Measurements from ENCODE around the gene MUC12.
"Not testable (repeated sequence)": the region's sequence is repeated elsewhere in the genome, so short reads cannot be mapped to it uniquely, and the experiment has no call there.

MUC12 gene, protein sequence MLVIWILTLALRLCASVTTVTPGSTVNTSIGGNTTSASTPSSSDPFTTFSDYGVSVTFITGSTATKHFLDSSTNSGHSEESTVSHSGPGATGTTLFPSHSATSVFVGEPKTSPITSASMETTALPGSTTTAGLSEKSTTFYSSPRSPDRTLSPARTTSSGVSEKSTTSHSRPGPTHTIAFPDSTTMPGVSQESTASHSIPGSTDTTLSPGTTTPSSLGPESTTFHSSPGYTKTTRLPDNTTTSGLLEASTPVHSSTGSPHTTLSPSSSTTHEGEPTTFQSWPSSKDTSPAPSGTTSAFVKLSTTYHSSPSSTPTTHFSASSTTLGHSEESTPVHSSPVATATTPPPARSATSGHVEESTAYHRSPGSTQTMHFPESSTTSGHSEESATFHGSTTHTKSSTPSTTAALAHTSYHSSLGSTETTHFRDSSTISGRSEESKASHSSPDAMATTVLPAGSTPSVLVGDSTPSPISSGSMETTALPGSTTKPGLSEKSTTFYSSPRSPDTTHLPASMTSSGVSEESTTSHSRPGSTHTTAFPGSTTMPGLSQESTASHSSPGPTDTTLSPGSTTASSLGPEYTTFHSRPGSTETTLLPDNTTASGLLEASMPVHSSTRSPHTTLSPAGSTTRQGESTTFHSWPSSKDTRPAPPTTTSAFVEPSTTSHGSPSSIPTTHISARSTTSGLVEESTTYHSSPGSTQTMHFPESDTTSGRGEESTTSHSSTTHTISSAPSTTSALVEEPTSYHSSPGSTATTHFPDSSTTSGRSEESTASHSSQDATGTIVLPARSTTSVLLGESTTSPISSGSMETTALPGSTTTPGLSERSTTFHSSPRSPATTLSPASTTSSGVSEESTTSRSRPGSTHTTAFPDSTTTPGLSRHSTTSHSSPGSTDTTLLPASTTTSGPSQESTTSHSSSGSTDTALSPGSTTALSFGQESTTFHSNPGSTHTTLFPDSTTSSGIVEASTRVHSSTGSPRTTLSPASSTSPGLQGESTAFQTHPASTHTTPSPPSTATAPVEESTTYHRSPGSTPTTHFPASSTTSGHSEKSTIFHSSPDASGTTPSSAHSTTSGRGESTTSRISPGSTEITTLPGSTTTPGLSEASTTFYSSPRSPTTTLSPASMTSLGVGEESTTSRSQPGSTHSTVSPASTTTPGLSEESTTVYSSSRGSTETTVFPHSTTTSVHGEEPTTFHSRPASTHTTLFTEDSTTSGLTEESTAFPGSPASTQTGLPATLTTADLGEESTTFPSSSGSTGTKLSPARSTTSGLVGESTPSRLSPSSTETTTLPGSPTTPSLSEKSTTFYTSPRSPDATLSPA (N-terminal part only)

DNA sequence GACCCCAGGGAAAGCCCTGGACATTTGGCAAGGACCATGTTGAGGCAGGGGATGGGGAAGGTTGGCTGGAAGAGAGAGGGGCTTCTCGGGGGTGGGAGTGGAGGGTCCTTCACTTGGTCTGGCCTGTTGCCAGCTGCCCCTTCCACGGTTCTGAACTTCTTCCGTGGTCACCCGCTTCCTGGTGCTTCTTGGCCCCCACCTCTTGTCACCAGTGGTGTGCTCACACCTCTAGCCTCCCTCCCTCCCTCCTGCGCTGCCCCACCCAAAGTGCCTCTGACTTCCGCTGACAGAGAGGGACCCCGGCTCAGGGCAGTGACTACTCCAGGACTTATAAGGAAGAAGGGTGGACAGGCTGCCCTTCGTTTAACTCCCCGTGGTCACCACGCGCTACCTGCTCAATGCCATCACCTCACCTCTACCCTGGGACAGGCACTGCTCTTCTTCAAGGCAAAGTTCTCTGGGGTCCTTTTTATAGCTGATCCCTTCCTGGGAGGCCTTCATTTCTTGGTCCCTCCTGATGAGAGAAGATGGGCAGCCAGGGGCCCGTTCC is at the start of gene MUC12:
MUC12 (plus strand) TSS at position 500 of the 550 bp plus-strand sequence. CDS start 58 bp downstream, outside the sequence.
- H3K4me1 ChIP-seq (ENCODE audit: insufficient read depth, low read length) = peaks cover 16% of the 10 kb centered on the region
- H3K36me3 ChIP-seq (ENCODE audit: insufficient read depth, low read depth, low read length) = no peaks in the 10 kb centered on the region
- H3K9me3 ChIP-seq (ENCODE audit: insufficient read depth, low read depth, low read length) = no peaks in the 10 kb centered on the region
- no peak within 1 kb of the TSS for H3K27ac ChIP-seq (ENCODE audit: low read length)
- H3K4me3 ChIP-seq (ENCODE audit: low read length) = no peak within 1 kb of the TSS
- no peak within 1 kb of the TSS for H3K9ac ChIP-seq (ENCODE audit: low read depth, low read length)
- peaks cover 56% of the 10 kb centered on the region for H3K27me3 ChIP-seq (ENCODE audit: insufficient read depth, low read length)

DNA sequence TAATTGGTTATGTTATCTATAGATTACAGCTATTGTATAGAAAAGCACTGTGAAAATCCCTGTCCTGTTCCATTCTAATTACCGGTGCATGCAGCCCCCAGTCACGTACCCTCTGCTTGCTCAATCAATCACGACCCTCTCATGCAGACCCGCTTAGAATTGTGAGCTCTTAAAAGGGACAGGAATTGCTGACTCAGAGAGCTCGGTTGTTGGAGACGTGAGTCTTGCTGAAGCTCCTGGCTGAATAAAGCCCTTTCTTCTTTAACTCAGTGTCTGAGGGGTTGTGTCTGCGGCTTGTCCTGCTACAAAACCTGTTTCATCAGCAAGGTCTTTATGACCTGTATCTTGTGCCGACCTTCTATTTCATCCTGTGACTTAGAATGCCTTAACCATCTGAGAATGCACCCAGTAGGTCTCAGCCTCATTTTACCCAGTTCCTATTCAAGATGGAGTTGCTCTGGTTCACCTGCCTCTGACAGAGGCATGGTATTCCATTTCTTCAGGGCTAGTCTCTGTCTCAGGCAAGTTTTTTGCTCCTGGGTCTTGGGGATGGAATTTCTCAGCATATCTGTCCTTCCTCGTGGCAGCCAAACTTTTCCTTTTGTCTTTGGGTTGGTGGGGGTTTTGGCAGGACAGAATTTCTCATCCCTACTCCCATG is 49.5 kb upstream of the MUC12 start:
- not testable (repeated sequence) for H3K4me3 ChIP-seq (ENCODE audit: low read length); H3K27ac ChIP-seq (ENCODE audit: low read length); H3K27me3 ChIP-seq (ENCODE audit: insufficient read depth, low read length); H3K36me3 ChIP-seq (ENCODE audit: insufficient read depth, low read depth, low read length); H3K4me1 ChIP-seq (ENCODE audit: insufficient read depth, low read length); H3K9ac ChIP-seq (ENCODE audit: low read depth, low read length); H3K9me3 ChIP-seq (ENCODE audit: insufficient read depth, low read depth, low read length)

DNA sequence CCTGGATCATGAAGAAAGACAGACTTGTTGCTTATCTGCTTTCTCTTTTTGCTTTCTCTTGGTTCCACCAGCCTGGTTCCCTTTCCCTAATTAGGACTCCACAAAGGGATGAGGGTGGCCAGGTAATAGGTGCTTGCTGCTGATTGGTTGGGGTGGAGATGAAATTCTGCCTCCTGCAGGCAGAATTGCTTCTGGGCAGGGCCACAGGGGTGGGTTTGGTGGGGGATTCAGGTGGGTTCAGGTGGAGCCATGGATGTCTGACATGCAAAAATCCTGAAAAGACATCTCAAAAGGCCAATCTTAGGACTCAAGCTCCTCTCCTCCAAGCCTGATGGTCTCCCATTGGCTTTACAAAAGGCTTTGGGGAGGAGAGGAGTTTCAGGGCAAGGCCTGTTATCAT is 48.3 kb upstream of the MUC12 start:
- Histone ChIP-seq H3K27me3 (ENCODE audit: insufficient read depth, low read length) (no peaks in the 10 kb centered on the region), H3K9me3 (ENCODE audit: insufficient read depth, low read depth, low read length) (no peaks in the 10 kb centered on the region; the same call in 1 of the 2 replicates), H3K4me1 (ENCODE audit: insufficient read depth, low read length) (no peaks in the 10 kb centered on the region; the same call in 1 of the 2 replicates)

DNA sequence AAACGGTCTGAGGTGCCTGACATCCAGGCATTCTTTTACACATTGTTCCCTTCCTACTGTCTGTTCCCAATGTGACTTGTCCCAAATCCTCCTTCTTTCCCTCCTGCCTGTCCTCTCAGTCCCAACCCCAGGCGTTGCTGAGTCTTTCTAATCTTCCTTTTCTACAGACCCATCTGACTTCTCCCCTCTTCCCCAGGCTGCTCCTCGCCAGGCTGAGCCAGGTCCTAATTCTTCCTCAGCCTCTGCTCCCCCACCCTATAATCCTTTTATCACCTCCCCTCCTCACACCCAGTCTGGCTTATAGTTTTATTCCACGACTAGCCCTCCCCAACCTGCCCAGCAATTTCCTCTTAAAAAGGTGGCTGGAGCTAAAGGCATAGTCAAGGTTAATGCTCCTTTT is 45.7 kb upstream of the MUC12 start:
- not testable (repeated sequence) for H3K27ac ChIP-seq (ENCODE audit: low read length); H3K36me3 ChIP-seq (ENCODE audit: insufficient read depth, low read depth, low read length); H3K27me3 ChIP-seq (ENCODE audit: insufficient read depth, low read length); H3K4me1 ChIP-seq (ENCODE audit: insufficient read depth, low read length); H3K9ac ChIP-seq (ENCODE audit: low read depth, low read length); H3K4me3 ChIP-seq (ENCODE audit: low read length); H3K9me3 ChIP-seq (ENCODE audit: insufficient read depth, low read depth, low read length)

More for the DNA sequence above, 48.3 kb upstream of the MUC12 start:
- H3K4me3 ChIP-seq (ENCODE audit: low read length) = no peak overlapping the region
- no peaks in the 10 kb centered on the region for H3K36me3 ChIP-seq (ENCODE audit: insufficient read depth, low read depth, low read length)
- no peak overlapping the region for H3K9ac ChIP-seq (ENCODE audit: low read depth, low read length)
- H3K27ac ChIP-seq (ENCODE audit: low read length) = no peak overlapping the region

DNA sequence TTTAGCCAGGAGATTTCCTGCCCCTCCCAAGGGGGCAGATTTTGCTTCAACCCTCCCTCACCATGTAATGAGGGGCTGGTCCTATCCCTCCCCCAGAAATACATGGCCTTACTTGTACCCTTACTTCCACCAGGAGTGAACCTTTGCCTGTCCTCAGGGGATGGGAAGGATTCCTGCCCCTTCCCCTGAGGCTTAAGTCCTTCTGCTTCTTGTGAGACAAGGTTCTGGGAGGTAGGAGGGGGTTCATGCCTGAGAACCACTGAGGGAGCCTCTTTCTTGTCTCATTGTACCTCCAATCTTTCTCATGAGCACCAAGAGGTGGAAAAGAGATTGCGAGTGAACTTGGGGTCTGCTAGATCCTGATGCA is 39.6 kb upstream of the MUC12 start:
- H3K9me3 ChIP-seq (ENCODE audit: insufficient read depth, low read depth, low read length) = peaks cover 5% of the 10 kb centered on the region
- peaks cover 22% of the 10 kb centered on the region for H3K4me1 ChIP-seq (ENCODE audit: insufficient read depth, low read length)
- no peaks in the 10 kb centered on the region for H3K36me3 ChIP-seq (ENCODE audit: insufficient read depth, low read depth, low read length)
- H3K27me3 ChIP-seq (ENCODE audit: insufficient read depth, low read length) = no peaks in the 10 kb centered on the region
- H3K4me3 ChIP-seq (ENCODE audit: low read length) = peak overlapping the region; percentile 48; the same call in 1 of the 2 replicates
- H3K27ac ChIP-seq (ENCODE audit: low read length) = peak overlapping the region; percentile 64
- peak overlapping the region; percentile 56; the same call in 1 of the 2 replicates for H3K9ac ChIP-seq (ENCODE audit: low read depth, low read length)

DNA sequence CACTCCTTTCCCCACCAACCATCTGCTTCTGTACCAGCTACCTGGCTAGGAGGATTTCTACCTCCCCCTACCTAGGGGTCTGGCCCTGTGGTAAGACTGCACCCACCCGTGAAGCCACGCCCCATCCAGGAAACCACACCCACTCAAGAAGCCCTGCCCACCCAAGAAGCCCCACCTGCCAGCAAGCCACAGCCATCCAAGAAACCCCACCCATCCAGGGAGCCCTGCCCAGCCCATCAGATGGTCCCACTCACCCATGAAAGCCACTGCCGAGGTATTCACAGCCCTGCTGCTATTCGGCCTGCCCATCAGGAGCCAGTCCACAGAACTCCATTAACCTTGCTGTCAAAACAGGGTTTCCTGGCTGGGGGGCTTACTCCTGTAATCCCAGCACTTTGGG is 35.6 kb upstream of the MUC12 start:
- H3K27me3 ChIP-seq (ENCODE audit: insufficient read depth, low read length) = no peaks in the 10 kb centered on the region
- H3K4me3 ChIP-seq (ENCODE audit: low read length) = no peak overlapping the region
- H3K27ac ChIP-seq (ENCODE audit: low read length) = no peak overlapping the region
- peaks cover 12% of the 10 kb centered on the region for H3K4me1 ChIP-seq (ENCODE audit: insufficient read depth, low read length)
- no peak overlapping the region for H3K9ac ChIP-seq (ENCODE audit: low read depth, low read length)
- H3K36me3 ChIP-seq (ENCODE audit: insufficient read depth, low read depth, low read length) = no peaks in the 10 kb centered on the region
- peaks cover 14% of the 10 kb centered on the region for H3K9me3 ChIP-seq (ENCODE audit: insufficient read depth, low read depth, low read length)

DNA sequence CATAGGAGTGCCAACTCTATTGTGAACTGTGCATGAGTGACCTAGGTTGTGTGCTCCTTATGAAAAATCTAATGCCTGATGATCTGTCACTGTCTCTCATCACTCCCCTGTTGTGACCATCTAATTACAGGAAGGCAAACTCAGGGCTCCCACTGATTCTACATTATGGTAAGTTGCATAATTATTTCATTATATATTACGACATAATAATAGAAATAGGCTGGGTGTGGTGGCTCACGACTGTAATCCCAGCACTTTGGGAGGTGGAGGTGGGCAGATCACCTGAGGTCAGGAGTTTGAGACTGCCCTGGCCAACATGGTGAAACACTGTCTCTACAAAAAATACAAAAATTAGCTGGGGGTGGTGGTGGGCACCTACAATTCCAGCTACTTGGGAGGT is 34.0 kb upstream of the MUC12 start:
- peaks cover 17% of the 10 kb centered on the region for H3K9me3 ChIP-seq (ENCODE audit: insufficient read depth, low read depth, low read length)
- H3K4me3 ChIP-seq (ENCODE audit: low read length); H3K27me3 ChIP-seq (ENCODE audit: insufficient read depth, low read length); H3K27ac ChIP-seq (ENCODE audit: low read length); H3K36me3 ChIP-seq (ENCODE audit: insufficient read depth, low read depth, low read length); H3K9ac ChIP-seq (ENCODE audit: low read depth, low read length); H3K4me1 ChIP-seq (ENCODE audit: insufficient read depth, low read length): not testable (repeated sequence)

DNA sequence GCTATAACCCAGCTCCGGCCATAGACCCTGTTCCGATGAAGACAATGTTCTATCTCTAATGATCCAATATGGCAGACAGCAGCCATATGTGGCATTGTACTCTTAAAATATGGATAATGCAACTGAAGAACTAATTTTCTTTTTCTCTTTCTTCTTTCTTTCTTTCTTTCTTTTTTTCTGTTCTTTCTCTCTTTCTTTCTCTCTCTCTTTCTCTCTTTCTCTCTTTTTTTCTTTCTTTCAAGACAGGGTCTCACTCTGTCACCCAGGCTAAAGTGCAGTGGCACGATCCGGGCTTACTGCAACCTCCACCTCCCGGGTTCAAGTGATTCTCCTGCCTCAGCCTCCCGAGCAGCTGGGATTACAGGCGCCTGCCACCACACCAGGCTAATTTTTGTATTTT is 33.2 kb upstream of the MUC12 start:
- H3K9ac ChIP-seq (ENCODE audit: low read depth, low read length); H3K4me3 ChIP-seq (ENCODE audit: low read length); H3K36me3 ChIP-seq (ENCODE audit: insufficient read depth, low read depth, low read length); H3K4me1 ChIP-seq (ENCODE audit: insufficient read depth, low read length); H3K27ac ChIP-seq (ENCODE audit: low read length); H3K27me3 ChIP-seq (ENCODE audit: insufficient read depth, low read length): not testable (repeated sequence)
- H3K9me3 ChIP-seq (ENCODE audit: insufficient read depth, low read depth, low read length) = peaks cover 17% of the 10 kb centered on the region

DNA sequence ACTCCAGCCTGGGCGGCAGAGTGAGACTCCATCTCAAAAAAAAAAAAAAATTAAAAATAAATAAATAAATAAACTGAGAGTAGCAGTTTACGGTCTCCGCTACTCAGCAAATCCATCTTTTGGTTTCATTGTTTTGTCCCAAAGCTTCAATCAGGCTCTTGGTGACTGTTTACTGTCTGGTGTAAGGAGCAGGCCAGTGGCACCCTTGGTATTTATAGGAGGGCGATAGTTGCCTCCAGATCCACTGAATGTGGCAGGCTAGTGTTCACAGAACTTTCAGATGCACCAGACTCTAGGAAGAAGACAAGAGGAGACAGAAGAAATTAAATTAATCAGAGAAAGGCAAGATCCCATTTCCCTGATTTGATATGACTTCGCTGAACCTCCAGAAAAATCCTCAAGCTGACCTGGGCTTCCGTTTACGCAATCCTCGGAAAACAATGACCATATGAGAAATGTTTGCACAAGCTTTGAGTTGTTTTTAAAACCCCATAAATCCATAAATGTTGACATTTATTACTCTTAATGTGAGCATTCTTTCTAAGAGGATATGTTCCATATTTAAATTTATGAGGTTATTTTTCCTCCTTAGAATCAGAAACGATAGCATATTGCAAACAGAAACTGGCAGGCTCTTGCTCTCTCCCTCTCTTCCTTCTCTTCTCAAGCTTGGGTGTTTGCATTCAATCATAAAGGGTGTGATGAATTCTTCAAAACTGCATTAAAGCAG is 27.2 kb upstream of the MUC12 start:
- H3K36me3 ChIP-seq (ENCODE audit: insufficient read depth, low read depth, low read length) = no peaks in the 10 kb centered on the region
- H3K9me3 ChIP-seq (ENCODE audit: insufficient read depth, low read depth, low read length) = peaks cover 5% of the 10 kb centered on the region; the same call in 1 of the 2 replicates
- no peak overlapping the region for H3K4me3 ChIP-seq (ENCODE audit: low read length)
- no peaks in the 10 kb centered on the region for H3K27me3 ChIP-seq (ENCODE audit: insufficient read depth, low read length)
- H3K27ac ChIP-seq (ENCODE audit: low read length) = no peak overlapping the region
- H3K4me1 ChIP-seq (ENCODE audit: insufficient read depth, low read length) = peaks cover 10% of the 10 kb centered on the region; the same call in 1 of the 2 replicates
- H3K9ac ChIP-seq (ENCODE audit: low read depth, low read length) = no peak overlapping the region

DNA sequence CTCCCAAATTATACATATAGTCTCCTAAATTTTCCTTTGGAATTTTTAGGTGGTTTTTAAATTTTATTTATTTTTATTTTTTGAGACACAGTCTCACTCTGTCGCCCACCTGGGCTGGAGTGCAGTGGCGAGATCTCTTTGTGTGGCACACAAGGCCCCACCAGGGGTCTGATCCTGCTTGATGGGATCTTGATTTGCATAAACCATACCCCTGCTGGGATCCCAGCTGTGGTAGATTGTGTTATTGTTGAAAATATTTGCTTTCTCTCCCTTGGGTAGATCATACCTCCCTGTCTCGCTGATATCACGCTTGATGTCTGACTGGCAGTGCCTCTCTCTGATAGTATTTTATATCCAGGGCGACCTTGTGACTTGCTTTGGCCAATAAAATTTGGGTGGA is 25.7 kb upstream of the MUC12 start:
- peaks cover 5% of the 10 kb centered on the region; the same call in 1 of the 2 replicates for H3K9me3 ChIP-seq (ENCODE audit: insufficient read depth, low read depth, low read length)
- no peak overlapping the region for H3K9ac ChIP-seq (ENCODE audit: low read depth, low read length)
- H3K36me3 ChIP-seq (ENCODE audit: insufficient read depth, low read depth, low read length) = no peaks in the 10 kb centered on the region
- no peaks in the 10 kb centered on the region; the same call in 1 of the 2 replicates for H3K27me3 ChIP-seq (ENCODE audit: insufficient read depth, low read length)
- H3K4me1 ChIP-seq (ENCODE audit: insufficient read depth, low read length) = peaks cover 10% of the 10 kb centered on the region; the same call in 1 of the 2 replicates
- H3K27ac ChIP-seq (ENCODE audit: low read length) = no peak overlapping the region
- no peak overlapping the region for H3K4me3 ChIP-seq (ENCODE audit: low read length)
